Thyroid gland (tissue), 4 donors: ENCODE measurements around the gene CTCF.

Experiments used
- POLR2A ChIP-seq, 2 donors: fragments of 450-650 bp; IDR thresholded peaks; one replicate each; pipeline ENCODE4 v1.6.1; 2017; ENCODE audit warnings: antibody characterized with exemption in 2 of 2, mild to moderate bottlenecking in 2 of 2, moderate library complexity in 1 of 2
- TF ChIP-seq, protein P1 (sequence below), 6 experiments: fragments of 200-600 bp in 3 of 6; fragments of 450-650 bp in 3 of 6; sonication (generic) in 3 of 6; IDR thresholded peaks; one replicate each; pipeline ENCODE4 v1.5.1; 2016 to 2019; ENCODE audit warnings: antibody characterized with exemption in 6 of 6, mild to moderate bottlenecking in 2 of 6, inconsistent platforms in 1 of 6, moderate library complexity in 1 of 6

DNA sequence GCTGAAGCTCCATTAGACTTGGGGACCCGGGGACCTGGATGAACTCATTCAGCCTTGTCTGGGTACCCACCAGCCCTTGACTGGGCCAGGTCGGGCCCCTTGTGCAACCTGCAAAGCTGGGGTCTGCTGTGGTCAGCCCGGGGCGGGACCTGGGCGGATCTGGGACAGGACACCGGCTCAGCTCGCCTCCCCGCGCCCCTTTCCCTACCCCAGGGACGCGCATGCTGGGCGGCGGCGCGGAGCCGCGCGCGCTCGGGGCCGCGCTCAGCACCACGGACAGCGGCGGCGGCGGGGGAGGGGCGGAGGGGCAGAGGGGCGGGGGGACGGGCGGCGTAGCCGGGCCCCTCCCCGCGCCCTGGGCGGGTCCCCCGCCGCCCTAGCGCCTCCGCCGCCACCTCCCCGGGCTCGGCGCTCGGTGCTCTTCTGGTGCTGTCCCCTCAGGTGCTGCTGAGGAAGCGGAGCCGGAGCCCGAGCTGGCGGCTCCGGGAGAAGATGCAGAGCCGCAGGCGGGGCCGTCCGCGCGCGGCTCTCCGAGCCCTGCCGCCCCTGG, 90.3 kb downstream of the CTCF start:
- TF ChIP-seq, protein P1, sequence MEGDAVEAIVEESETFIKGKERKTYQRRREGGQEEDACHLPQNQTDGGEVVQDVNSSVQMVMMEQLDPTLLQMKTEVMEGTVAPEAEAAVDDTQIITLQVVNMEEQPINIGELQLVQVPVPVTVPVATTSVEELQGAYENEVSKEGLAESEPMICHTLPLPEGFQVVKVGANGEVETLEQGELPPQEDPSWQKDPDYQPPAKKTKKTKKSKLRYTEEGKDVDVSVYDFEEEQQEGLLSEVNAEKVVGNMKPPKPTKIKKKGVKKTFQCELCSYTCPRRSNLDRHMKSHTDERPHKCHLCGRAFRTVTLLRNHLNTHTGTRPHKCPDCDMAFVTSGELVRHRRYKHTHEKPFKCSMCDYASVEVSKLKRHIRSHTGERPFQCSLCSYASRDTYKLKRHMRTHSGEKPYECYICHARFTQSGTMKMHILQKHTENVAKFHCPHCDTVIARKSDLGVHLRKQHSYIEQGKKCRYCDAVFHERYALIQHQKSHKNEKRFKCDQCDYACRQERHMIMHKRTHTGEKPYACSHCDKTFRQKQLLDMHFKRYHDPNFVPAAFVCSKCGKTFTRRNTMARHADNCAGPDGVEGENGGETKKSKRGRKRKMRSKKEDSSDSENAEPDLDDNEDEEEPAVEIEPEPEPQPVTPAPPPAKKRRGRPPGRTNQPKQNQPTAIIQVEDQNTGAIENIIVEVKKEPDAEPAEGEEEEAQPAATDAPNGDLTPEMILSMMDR (IDR thresholded peaks at IDR 0.05): no peak
- TF ChIP-seq POLR2A (IDR thresholded peaks at IDR 0.05): no peak
